ENCODE measurements around the gene CDH23. TPM values are rescaled to one million over a fixed set of nuclear protein-coding genes. Genes with fewer than 3 reads are reported as not detected.

The CDH23 gene
- polyA plus RNA-seq, 3 donors, result 2.0 to 21.1 (median 15.5) TPM

- 75 to 84% (median 77%) methylated on average over 11 of the region's 11 CpGs for WGBS, 3 donors
- no peak overlapping the region for H3K27ac ChIP-seq (ENCODE audit: low read depth, low read length)
Observed at GRCh38 chr10:71726580-71727104, 329.9 kb downstream of the CDH23 start.

- 45 to 78% (median 47%) methylated on average over 12 of the region's 12 CpGs for WGBS, 3 donors
- no peak overlapping the region for H3K27ac ChIP-seq (ENCODE audit: low read depth, low read length)
Observed at GRCh38 chr10:71727105-71727737, 330.5 kb downstream of the CDH23 start.

DNA sequence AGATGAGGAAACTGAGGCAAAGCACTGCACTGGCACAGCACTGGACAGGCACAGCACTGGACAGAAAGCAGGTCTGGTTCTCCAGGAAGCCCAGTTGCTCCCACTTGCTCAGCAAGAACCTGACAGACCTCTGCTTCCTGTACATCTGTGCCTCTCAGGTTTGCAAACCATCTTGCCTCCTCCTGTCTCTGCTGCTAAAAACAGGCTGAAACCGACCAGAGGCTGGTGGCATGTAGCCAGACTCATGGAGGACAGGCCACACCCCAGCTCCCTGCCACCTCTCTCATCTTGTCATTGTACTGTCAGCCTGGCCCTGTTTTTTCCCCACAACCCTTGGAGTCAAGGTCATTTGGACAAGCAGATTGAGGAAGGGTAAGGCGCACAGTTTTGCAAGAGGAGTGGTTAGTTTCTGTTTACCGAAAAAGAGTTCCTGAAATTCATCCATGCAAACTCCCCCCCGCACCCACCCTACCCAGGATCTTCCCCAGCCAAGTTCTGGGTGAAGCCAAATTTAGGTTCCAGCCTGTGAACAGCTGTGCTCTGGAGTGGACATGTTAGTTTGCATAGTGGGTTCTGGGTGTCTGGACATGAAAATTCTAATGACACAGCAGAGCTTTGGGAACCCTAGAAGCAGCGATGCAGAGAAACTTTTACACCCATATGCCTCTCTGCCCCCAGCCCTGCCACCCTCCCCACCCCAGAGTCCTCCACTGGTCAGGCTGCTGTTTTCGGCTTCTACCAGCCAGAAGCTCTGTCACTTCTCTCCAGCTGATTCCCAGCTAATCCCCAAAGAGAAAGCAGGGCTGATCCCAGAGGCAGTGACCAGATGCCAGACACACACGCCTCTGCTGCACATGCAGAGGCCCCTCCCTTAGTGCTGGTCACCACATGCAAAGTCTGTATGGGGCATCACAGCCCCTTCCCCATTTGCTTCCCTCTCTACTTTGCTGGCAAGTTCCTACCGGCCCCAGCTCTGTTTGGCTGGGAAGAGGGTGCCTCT is 331.3 kb downstream of the CDH23 start:
- peak overlapping the region; percentile 77 for H3K27ac ChIP-seq (ENCODE audit: low read depth, low read length)
- 16 to 50% (median 18%) methylated on average over 8 of the region's 8 CpGs for WGBS, 3 donors

- WGBS, 3 donors, result 30 to 46% (median 31%) methylated on average over 10 of the region's 10 CpGs
- peak overlapping the region; percentile 77 for H3K27ac ChIP-seq (ENCODE audit: low read depth, low read length)
Observed at GRCh38 chr10:71729161-71729636, 332.5 kb downstream of the CDH23 start.

DNA sequence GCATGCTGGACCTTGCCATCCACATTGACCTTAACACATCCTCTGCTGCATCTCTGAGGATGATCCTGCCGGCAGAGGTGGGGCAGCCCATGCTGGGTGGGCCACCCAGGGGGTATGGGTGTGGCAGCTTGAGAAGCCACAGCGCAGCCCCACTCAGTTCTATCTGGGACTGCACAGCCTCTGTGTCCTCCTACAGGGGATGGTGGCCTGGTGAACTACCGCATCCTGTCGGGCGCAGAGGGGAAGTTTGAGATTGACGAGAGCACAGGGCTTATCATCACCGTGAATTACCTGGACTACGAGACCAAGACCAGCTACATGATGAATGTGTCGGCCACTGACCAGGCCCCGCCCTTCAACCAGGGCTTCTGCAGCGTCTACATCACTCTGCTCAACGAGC is 335.1 kb downstream of the CDH23 start:
- WGBS, 3 donors, result 85 to 88% (median 87%) methylated on average over 12 of the region's 12 CpGs
- H3K27ac ChIP-seq (ENCODE audit: low read depth, low read length), result no peak overlapping the region

DNA sequence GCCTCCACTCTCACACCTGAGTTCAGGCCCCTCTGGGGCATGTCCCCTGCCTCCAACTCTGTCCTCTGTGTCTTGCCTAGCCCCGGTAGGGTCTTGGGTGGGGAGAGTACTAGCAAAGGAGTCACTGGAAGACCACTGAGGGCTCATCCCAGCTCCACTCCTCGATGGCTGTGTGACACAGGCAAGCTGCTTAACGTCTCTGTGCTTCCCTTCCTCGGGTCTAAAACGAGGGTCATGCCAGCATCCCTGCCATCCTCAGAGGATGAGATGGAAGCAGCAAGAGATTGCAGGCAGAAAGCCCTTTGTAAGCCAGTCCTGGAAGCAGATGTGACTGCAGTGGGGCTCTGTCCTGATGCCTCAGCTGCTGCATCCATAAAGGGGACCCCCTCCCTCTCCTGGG is 338.1 kb downstream of the CDH23 start:
- 85 to 87% (median 86%) methylated on average over 5 of the region's 5 CpGs for WGBS, 3 donors
- no peak overlapping the region for H3K27ac ChIP-seq (ENCODE audit: low read depth, low read length)

DNA sequence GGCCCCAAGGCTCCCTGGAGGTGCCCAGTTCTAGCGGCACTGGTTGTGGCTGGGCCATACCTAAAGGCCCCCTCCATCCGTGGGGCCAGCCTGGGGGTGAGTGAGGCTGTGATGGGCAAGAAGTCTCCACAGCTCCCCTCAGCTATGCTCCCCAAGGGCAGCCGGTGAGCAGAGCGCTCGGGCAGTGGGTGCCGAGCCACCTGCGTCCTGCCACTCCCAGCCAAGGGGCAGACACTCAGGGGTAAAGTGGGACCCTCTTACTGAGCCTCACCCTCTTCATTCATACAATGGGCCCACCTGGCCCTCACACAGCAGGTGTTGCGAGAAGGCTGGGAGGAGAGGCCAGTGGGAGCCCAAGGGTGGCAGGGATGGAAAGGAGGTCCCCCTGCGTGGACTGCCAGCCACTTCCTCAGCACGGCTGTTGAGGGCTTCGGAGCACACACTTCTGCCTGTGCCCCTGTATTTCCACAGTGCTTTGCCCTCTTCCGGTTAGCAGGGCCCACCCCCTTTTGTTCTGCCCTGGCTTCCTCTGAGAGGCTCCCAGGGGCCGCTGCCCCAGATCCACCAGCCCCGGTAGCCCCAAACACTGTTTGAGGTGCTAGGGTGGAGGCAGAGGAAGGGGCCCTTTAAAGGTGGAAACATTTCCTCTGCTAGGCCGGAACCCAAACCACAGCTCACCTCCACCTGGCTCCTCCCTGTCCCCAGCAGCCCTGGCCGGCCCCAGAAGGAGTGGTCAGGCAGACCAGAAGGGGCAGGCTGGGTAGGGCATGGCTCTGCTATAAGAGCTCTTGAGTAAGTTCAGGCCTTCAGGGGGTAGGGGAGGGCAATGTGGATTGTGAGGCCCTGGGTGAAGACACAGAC is 339.2 kb downstream of the CDH23 start:
- 64 to 82% (median 72%) methylated on average over 16 of the region's 16 CpGs for WGBS, 3 donors
- H3K27ac ChIP-seq (ENCODE audit: low read depth, low read length), result no peak overlapping the region

DNA sequence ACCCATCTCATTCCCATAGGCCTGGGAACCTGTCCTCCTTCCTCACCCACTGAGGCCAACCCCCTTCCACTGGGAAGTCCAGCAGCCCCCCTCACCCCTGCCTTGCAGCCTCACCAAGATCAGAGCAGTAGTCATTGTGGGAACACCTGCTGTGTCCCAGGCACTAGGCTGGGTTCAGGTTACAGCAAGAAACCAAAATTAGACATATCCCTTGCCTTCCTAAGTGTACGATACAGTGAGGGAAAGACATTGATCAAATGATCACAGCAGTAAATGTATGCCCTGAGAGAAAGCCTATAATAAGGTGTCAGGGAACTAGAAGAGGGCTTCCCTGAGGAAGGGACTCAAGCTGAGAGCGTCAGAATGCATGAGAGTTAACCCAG is 339.8 kb downstream of the CDH23 start:
- H3K27ac ChIP-seq (ENCODE audit: low read depth, low read length), result no peak overlapping the region
- WGBS, 3 donors, result 69 to 88% (median 81%) methylated on average over 2 of the region's 2 CpGs

GRCh38 chr10:71737001-71737833 is 340.5 kb downstream of the CDH23 start:
- 62 to 78% (median 64%) methylated on average over 12 of the region's 12 CpGs for WGBS, 3 donors
- no peak overlapping the region for H3K27ac ChIP-seq (ENCODE audit: low read depth, low read length)

GRCh38 chr10:71737834-71738197 is 341.1 kb downstream of the CDH23 start:
- 49 to 66% (median 56%) methylated on average over 3 of the region's 3 CpGs for WGBS, 3 donors
- no peak overlapping the region for H3K27ac ChIP-seq (ENCODE audit: low read depth, low read length)

- 90 to 93% (median 90%) methylated on average over 8 of the region's 8 CpGs for WGBS, 3 donors
- H3K27ac ChIP-seq (ENCODE audit: low read depth, low read length), result no peak overlapping the region
Observed at GRCh38 chr10:71739358-71739900, 342.7 kb downstream of the CDH23 start.

GRCh38 chr10:71740069-71740653 is 343.4 kb downstream of the CDH23 start:
- WGBS, 3 donors, result 33 to 61% (median 41%) methylated on average over 9 of the region's 9 CpGs

GRCh38 chr10:71741029-71741428 is 344.3 kb downstream of the CDH23 start:
- WGBS, 3 donors, result 50 to 76% (median 62%) methylated on average over 4 of the region's 4 CpGs
- H3K27ac ChIP-seq (ENCODE audit: low read depth, low read length), result no peak overlapping the region

More at GRCh38 chr10:71740069-71740653, 343.4 kb downstream of the CDH23 start:
- H3K27ac ChIP-seq (ENCODE audit: low read depth, low read length), result no peak overlapping the region

- 94 to 97% (median 97%) methylated on average over 20 of the region's 20 CpGs for WGBS, 3 donors
Observed at GRCh38 chr10:71741671-71742070, 345.0 kb downstream of the CDH23 start.

GRCh38 chr10:71742301-71743088 is 345.8 kb downstream of the CDH23 start:
- WGBS, 3 donors, result 89 to 91% (median 89%) methylated on average over 10 of the region's 10 CpGs

More at GRCh38 chr10:71741671-71742070, 345.0 kb downstream of the CDH23 start:
- no peak overlapping the region for H3K27ac ChIP-seq (ENCODE audit: low read depth, low read length)

More at GRCh38 chr10:71742301-71743088, 345.8 kb downstream of the CDH23 start:
- H3K27ac ChIP-seq (ENCODE audit: low read depth, low read length), result no peak overlapping the region
